ENCODE data around the gene FIGNL2. TPM values are rescaled to one million over a fixed set of nuclear protein-coding genes. Genes with fewer than 3 reads are reported as not detected.

Gene FIGNL2
- total RNA-seq, 2 experiments from 2014 or later: 0.40 to 0.43 TPM

DNA sequence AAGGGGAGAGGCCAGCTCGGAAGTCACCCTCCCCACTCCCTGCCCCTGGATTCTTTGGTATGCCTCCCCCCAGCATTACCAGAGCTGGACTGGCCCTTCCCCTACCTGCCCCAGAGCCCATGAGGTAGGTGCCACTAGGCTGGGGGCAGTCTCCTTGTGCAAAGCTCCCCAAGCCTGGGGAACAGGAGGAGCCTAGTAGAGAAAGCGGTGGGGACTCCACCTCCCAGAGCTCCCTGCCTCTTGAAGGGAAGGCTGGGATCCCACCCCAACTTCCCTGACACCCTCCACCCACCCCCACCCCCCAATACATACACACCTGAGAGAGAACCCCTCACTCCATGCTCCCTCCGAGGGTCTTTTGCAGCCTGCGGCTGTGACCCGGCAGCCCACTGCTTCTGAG is 30.4 kb downstream of the FIGNL2 start:
- H3K27ac Mint-ChIP-seq: no peak overlapping the region
- DNase-seq: no peak
- peaks cover 20% of the 10 kb centered on the region for H3K4me1 Mint-ChIP-seq (ENCODE audit: low read depth)
- ATAC-seq: no peak
- no peak overlapping the region for H3K4me3 Mint-ChIP-seq
- intact Hi-C loops (cut with micrococcal nuclease): no loop called here
- POLR2A ChIA-PET: interaction anchor here (0.6 kb wide), 1 partner anchor 151 kb away, joined by 3 read pairs; no protein-coding TSS in a partner anchor
- no peaks in the 10 kb centered on the region for H3K27me3 Mint-ChIP-seq
- CTCF ChIA-PET: interaction anchor here (1.5 to 1.6 kb wide), 2 partner anchors 163 to 286 kb away, joined by 3 read pairs; no protein-coding TSS in a partner anchor
- no peaks in the 10 kb centered on the region for H3K9me3 Mint-ChIP-seq
- no peaks in the 10 kb centered on the region for H3K36me3 Mint-ChIP-seq (ENCODE audit: low read depth)
- no peak for TF ChIP-seq CTCF (IDR thresholded peaks at IDR 0.05)

- no peak for TF ChIP-seq CTCF (IDR thresholded peaks at IDR 0.05)
- POLR2A ChIA-PET: interaction anchor here (0.6 kb wide), 1 partner anchor 335 kb away, joined by 4 read pairs; no protein-coding TSS in a partner anchor
- H3K4me3 Mint-ChIP-seq: no peak overlapping the region
- no peak overlapping the region for H3K27ac Mint-ChIP-seq
- ATAC-seq (no peak), DNase-seq (no peak)
- peaks cover 17% of the 10 kb centered on the region for H3K4me1 Mint-ChIP-seq (ENCODE audit: low read depth)
- no peaks in the 10 kb centered on the region for H3K36me3 Mint-ChIP-seq (ENCODE audit: low read depth)
- no peaks in the 10 kb centered on the region for H3K27me3 Mint-ChIP-seq
- CTCF ChIA-PET: no interaction called here
- H3K9me3 Mint-ChIP-seq: no peaks in the 10 kb centered on the region
- intact Hi-C loops (cut with micrococcal nuclease): no loop called here
These were observed 31.2 kb downstream of the FIGNL2 start for GRCh38 chr12:51817027-51817953.

- no peak for ATAC-seq
- H3K4me3 Mint-ChIP-seq: peak overlapping the region; percentile 64
- intact Hi-C loops (cut with micrococcal nuclease): no loop called here
These were observed 32.9 kb downstream of the FIGNL2 start for GRCh38 chr12:51815571-51815970.

GRCh38 chr12:51814311-51815088 is 34.0 kb downstream of the FIGNL2 start:
- Mint-ChIP-seq H3K9me3 (no peaks in the 10 kb centered on the region), H3K36me3 (ENCODE audit: low read depth) (no peaks in the 10 kb centered on the region), H3K4me1 (ENCODE audit: low read depth) (peaks cover 9% of the 10 kb centered on the region), H3K27ac (peak overlapping the region; percentile 61), H3K27me3 (no peaks in the 10 kb centered on the region), H3K4me3 (peak overlapping the region; percentile 64)
- TF ChIP-seq CTCF (IDR thresholded peaks at IDR 0.05): peak; percentile 71
- peak; percentile 79 for DNase-seq
- intact Hi-C loops (cut with micrococcal nuclease): no loop called here
- POLR2A ChIA-PET: interaction anchor here (1.6 kb wide), 1 partner anchor 10 kb away, joined by 4 read pairs; no protein-coding TSS in a partner anchor
- CTCF ChIA-PET: interaction anchor here (0.7 to 3.9 kb wide), 18 partner anchors 10 to 463 kb away, joined by 3 to 31 read pairs (median 4); no protein-coding TSS in a partner anchor
- peak; percentile 92 for ATAC-seq

More at GRCh38 chr12:51815571-51815970, 32.9 kb downstream of the FIGNL2 start:
- TF ChIP-seq CTCF (IDR thresholded peaks at IDR 0.05): no peak
- H3K27ac Mint-ChIP-seq: no peak overlapping the region
- CTCF ChIA-PET: interaction anchor here (1.2 to 3.9 kb wide), 3 partner anchors 9 to 394 kb away, joined by 3 to 31 read pairs (median 7); no protein-coding TSS in a partner anchor
- DNase-seq: no peak
- H3K9me3 Mint-ChIP-seq: no peaks in the 10 kb centered on the region
- H3K36me3 Mint-ChIP-seq (ENCODE audit: low read depth): no peaks in the 10 kb centered on the region
- POLR2A ChIA-PET: no interaction called here
- no peaks in the 10 kb centered on the region for H3K27me3 Mint-ChIP-seq
- H3K4me1 Mint-ChIP-seq (ENCODE audit: low read depth): peaks cover 14% of the 10 kb centered on the region
